ENCODE measurements around the gene PIGM. TPM values are rescaled to one million over a fixed set of nuclear protein-coding genes. Genes with fewer than 3 reads are reported as not detected.

The PIGM gene
- total and polyA plus RNA-seq, 2 of the 13 experiments (the other 11 are each of a cell fraction or from before 2014, with no cell fraction given): 3.4 to 4.6 TPM

DNA sequence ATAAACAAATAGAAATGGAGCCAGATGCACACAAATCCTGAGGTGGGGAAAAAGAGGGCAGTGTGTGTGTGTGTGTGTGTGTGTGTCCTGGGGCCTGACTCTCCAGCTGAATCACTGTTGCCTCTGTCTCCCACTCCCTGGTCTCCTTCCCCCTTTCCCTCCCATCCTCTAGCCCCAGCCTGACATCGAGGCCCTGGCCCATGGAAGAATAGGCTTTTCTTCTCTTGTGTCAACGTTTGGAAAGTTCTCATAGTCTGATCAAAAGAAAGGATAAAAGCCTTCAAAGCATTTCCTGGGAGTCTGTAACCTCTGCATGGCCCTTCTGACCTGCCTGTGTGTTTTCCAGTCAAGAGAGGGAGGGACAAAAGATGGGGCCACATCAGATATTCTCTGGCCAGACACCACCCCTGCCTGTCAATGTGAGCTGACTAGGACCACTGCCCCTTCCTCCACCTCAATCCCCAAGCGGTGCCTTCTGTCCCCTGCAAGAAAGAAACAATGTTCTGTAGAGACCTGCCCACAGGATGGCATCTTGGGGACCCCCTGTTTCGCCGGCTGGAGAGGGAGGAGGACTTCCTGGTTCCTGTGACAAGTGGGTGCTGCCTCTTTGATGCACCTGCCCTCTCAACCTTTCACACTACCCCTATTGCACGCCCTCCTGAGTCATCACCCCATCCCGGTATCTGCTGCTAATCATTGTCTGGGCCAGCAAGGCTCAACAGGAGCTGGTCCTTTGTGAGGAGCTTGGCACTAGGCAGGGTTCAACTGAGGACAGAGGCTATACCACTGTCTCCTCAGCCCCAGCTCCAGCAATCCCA, 22.0 kb upstream of the PIGM start (continued):
- TF ChIP-seq RORA (CRISPR knock-in tag; IDR thresholded peaks at IDR 0.05) (no peak), ZNF17 (CRISPR knock-in tag; IDR thresholded peaks at IDR 0.05) (no peak), CBFB (CRISPR knock-in tag; IDR thresholded peaks at IDR 0.05) (peak; percentile 49; the same call in 1 of the 2 replicates), ZNF331 (CRISPR knock-in tag; IDR thresholded peaks at IDR 0.05) (peak; percentile 26; the same call in 1 of the 2 replicates), DPF2 (CRISPR knock-in tag; IDR thresholded peaks at IDR 0.05; ENCODE audit: borderline replicate concordance, low read depth) (peak; percentile 60; the same call in 1 of the 2 replicates), ZNF30 (CRISPR knock-in tag; IDR thresholded peaks at IDR 0.05) (no peak), KDM2A (CRISPR knock-in tag; IDR thresholded peaks at IDR 0.05; ENCODE audit: borderline replicate concordance, low read depth) (peak; percentile 29; the same call in 1 of the 2 replicates), DNMT1 (CRISPR knock-in tag; IDR thresholded peaks at IDR 0.05) (no peak), SIX1 (CRISPR knock-in tag; IDR thresholded peaks at IDR 0.05; ENCODE audit: borderline replicate concordance) (peak; percentile 37; the same call in 1 of the 2 replicates), NAIF1 (CRISPR knock-in tag; IDR thresholded peaks at IDR 0.05; ENCODE audit: borderline replicate concordance) (no peak), NCOR1 (IDR thresholded peaks at IDR 0.05; ENCODE audit: borderline replicate concordance, low read length) (peak; percentile 93), ERF (CRISPR knock-in tag; IDR thresholded peaks at IDR 0.05) (no peak; the same call in 1 of the 2 replicates), FOXJ3 (CRISPR knock-in tag; IDR thresholded peaks at IDR 0.05; ENCODE audit: borderline replicate concordance) (peak; percentile 53; the same call in 1 of the 2 replicates), ZBTB7B (CRISPR knock-in tag; IDR thresholded peaks at IDR 0.05) (peak; percentile 64; the same call in 1 of the 2 replicates), ZNF138 (CRISPR knock-in tag; IDR thresholded peaks at IDR 0.05; ENCODE audit: low read depth) (no peak), ZFYVE20 (CRISPR knock-in tag; IDR thresholded peaks at IDR 0.05; ENCODE audit: borderline replicate concordance, low read depth) (no peak)
- TF ChIP-seq, protein P1, sequence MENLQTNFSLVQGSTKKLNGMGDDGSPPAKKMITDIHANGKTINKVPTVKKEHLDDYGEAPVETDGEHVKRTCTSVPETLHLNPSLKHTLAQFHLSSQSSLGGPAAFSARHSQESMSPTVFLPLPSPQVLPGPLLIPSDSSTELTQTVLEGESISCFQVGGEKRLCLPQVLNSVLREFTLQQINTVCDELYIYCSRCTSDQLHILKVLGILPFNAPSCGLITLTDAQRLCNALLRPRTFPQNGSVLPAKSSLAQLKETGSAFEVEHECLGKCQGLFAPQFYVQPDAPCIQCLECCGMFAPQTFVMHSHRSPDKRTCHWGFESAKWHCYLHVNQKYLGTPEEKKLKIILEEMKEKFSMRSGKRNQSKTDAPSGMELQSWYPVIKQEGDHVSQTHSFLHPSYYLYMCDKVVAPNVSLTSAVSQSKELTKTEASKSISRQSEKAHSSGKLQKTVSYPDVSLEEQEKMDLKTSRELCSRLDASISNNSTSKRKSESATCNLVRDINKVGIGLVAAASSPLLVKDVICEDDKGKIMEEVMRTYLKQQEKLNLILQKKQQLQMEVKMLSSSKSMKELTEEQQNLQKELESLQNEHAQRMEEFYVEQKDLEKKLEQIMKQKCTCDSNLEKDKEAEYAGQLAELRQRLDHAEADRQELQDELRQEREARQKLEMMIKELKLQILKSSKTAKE (CRISPR knock-in tag; IDR thresholded peaks at IDR 0.05; ENCODE audit: borderline replicate concordance): peak; percentile 97
- TF ChIP-seq, protein P2, sequence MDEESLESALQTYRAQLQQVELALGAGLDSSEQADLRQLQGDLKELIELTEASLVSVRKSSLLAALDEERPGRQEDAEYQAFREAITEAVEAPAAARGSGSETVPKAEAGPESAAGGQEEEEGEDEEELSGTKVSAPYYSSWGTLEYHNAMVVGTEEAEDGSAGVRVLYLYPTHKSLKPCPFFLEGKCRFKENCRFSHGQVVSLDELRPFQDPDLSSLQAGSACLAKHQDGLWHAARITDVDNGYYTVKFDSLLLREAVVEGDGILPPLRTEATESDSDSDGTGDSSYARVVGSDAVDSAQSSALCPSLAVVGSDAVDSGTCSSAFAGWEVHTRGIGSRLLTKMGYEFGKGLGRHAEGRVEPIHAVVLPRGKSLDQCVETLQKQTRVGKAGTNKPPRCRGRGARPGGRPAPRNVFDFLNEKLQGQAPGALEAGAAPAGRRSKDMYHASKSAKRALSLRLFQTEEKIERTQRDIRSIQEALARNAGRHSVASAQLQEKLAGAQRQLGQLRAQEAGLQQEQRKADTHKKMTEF (CRISPR knock-in tag; IDR thresholded peaks at IDR 0.05): peak; percentile 74
- TF ChIP-seq, protein P3, sequence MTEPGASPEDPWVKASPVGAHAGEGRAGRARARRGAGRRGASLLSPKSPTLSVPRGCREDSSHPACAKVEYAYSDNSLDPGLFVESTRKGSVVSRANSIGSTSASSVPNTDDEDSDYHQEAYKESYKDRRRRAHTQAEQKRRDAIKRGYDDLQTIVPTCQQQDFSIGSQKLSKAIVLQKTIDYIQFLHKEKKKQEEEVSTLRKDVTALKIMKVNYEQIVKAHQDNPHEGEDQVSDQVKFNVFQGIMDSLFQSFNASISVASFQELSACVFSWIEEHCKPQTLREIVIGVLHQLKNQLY (CRISPR knock-in tag; IDR thresholded peaks at IDR 0.05): peak; percentile 66
- TF ChIP-seq, protein P4, sequence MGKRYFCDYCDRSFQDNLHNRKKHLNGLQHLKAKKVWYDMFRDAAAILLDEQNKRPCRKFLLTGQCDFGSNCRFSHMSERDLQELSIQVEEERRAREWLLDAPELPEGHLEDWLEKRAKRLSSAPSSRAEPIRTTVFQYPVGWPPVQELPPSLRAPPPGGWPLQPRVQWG (CRISPR knock-in tag; IDR thresholded peaks at IDR 0.05; ENCODE audit: borderline replicate concordance, low read depth): no peak
- TF ChIP-seq, protein P5, sequence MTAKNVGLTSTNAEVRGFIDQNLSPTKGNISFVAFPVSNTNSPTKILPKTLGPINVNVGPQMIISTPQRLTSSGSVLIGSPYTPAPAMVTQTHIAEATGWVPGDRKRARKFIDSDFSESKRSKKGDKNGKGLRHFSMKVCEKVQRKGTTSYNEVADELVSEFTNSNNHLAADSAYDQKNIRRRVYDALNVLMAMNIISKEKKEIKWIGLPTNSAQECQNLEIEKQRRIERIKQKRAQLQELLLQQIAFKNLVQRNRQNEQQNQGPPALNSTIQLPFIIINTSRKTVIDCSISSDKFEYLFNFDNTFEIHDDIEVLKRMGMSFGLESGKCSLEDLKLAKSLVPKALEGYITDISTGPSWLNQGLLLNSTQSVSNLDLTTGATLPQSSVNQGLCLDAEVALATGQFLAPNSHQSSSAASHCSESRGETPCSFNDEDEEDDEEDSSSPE (CRISPR knock-in tag; IDR thresholded peaks at IDR 0.05): no peak
- TF ChIP-seq, protein P6, sequence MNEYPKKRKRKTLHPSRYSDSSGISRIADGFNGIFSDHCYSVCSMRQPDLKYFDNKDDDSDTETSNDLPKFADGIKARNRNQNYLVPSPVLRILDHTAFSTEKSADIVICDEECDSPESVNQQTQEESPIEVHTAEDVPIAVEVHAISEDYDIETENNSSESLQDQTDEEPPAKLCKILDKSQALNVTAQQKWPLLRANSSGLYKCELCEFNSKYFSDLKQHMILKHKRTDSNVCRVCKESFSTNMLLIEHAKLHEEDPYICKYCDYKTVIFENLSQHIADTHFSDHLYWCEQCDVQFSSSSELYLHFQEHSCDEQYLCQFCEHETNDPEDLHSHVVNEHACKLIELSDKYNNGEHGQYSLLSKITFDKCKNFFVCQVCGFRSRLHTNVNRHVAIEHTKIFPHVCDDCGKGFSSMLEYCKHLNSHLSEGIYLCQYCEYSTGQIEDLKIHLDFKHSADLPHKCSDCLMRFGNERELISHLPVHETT (CRISPR knock-in tag; conservative IDR thresholded peaks at IDR 0.05): 0 out of 2 replicates have a peak, but pooled peaks have one; percentile 50
